Hematopoietic multipotent progenitor cell treated with erythropoietin and hydrocortisone succinate and interleukin-3 and kit ligand, for 15 days (in vitro differentiated cells): ENCODE measurements around the gene MAPK8.

ENCODE experiments used
- DNase-seq: peaks from one replicate; pipeline ENCODE4 v3.0.0-alpha.2; 2015; ENCODE audit warnings: low spot score

The MAPK8 gene

GRCh38 chr10:48450233-48450740, 143.8 kb downstream of the MAPK8 start:
- no peak for DNase-seq

GRCh38 chr10:48450741-48451466, 144.4 kb downstream of the MAPK8 start:
- DNase-seq: no peak

DNA sequence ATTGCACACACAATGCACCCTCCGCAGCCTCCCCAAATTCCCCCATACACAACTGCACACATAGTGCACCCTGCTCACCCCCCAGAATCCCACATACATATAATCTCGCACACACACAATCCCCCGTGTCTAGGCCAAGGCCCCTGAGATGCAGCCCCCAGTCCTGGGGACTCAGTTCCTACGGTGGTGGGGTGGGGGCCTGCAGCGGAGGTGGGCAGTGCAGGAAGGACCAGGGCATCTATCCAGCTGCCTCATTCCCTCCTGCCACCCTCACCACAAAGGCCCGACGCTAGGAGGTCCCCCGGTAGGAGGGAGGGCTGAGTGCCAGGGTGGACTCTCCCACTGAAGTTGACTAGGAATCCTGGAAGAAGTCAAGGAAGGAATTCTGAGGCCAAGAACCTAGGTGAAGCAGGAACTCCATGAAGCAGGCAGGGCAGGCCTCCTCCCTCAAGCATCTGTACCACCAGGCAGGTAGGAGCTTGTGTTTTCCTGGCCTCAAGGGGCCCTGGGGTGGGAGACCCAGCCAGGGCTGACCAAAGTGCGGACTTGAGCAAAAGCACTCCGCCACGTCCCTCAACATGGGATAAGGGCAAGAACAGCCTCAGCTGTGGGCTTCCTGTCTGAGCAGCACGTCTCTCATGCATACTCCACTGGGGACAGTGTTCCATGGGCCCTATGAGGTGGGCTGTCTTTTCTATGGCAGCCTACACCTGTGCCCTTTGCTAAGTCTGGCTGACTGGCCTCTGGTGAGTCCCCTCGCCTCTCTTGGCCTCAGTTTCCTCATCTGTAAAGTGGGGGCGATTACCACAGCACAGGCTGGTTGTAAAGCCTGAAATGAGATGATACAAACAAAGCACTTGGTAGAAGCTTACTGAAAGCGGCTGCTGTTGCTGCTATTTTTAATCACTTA, 145.7 kb downstream of the MAPK8 start:
- no peak for DNase-seq

GRCh38 chr10:48452879-48453412, 146.5 kb downstream of the MAPK8 start:
- DNase-seq: no peak

DNA sequence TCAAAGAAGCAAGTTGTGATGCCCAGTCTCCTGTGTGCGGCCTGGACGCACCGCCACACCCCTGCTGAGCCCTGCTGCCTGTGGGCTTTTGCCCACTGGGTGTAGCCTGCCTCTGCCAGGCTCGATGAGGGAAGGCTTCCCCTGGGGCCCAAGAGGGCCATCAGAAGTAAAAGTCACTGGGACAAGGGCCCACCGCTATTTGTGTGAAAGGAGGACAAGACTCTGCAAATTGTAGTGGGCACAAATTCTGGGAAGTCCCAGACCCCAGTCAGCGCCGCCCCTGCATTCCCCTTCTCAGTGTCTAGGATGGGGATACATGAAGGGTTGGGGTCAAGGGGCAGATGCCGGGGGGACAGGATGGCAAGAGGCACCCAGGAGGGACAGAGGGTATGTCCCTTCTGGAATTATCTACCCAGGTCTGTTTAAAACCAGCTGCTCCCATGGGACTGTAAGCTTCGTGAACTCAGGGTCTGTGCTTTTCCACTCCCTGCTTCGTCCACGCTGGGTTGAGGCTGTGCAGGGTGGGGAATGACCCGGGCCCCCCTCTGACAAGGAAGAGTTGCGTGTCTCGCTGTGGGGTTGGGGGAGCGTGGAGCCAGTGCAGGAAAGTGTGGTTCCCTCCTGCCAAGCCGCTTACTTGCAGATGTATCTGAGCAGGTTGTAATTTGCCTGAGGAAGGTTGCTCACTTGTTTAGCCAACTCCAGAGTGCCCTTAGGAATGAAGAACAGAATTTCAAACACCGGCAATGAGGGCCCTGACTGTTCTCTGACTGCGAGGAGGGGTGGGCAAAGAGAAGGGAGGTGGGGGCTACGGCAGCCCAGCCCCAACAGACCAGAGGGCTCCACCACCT, 147.2 kb downstream of the MAPK8 start:
- DNase-seq: no peak

DNA sequence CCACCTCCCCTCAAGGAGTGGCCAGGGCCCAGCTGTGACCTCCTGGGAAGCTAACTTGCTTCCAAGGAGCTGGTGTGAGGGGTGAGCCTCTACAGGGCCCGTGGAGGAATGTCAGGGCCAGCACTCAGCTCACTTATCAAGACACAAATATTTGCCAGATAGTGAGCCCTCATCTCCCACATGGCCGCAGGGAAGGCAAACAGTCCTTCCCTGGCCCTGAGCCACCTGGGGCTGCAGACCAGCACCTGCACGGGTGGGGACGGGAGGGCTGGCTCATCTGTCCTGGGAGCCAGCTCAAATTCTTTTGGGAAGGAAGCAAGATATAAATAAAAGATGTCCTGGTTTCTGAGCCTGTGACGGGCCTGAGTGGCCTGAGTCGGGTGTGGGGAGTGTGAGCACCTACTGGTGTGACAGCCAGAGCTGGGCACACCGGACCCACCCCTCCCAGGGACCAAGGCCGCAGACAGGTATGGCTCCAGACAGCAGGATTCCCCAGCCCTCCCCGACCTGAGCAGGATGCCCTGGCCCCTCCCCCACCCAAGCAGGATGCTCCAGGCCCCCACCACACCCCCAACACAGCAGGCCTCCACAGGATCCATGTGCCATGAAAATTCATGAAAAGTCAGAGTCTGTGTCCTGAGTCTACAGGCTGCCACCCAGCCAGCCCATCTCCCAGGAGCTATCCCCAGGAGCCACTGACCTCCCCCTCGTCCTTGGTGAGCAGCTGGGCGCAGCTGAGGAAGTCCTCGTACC, 148.0 kb downstream of the MAPK8 start:
- no peak for DNase-seq

DNA sequence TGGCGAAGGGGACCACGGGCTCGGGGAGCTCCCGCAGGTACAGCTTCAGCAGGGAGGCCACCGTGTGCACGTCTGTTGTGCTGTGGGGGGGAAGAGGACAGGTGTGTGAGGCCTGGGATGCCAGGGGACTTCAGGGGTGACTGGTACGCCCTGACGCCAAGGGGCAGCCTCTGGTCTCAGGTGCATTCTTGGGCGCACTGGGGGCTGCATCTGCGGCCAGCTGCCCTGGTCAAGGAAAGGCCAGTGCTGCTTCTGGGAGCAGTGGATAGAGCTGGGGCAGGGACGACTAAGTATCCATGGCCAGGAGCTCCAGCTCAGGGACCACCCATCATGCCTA, 148.5 kb downstream of the MAPK8 start:
- DNase-seq: no peak

GRCh38 chr10:48455392-48456151, 149.1 kb downstream of the MAPK8 start:
- DNase-seq: no peak

- DNase-seq: no peak
Measured at GRCh38 chr10:48456361-48456804, 149.9 kb downstream of the MAPK8 start.

- no peak for DNase-seq
Measured at GRCh38 chr10:48456808-48457761, 150.6 kb downstream of the MAPK8 start.

DNA sequence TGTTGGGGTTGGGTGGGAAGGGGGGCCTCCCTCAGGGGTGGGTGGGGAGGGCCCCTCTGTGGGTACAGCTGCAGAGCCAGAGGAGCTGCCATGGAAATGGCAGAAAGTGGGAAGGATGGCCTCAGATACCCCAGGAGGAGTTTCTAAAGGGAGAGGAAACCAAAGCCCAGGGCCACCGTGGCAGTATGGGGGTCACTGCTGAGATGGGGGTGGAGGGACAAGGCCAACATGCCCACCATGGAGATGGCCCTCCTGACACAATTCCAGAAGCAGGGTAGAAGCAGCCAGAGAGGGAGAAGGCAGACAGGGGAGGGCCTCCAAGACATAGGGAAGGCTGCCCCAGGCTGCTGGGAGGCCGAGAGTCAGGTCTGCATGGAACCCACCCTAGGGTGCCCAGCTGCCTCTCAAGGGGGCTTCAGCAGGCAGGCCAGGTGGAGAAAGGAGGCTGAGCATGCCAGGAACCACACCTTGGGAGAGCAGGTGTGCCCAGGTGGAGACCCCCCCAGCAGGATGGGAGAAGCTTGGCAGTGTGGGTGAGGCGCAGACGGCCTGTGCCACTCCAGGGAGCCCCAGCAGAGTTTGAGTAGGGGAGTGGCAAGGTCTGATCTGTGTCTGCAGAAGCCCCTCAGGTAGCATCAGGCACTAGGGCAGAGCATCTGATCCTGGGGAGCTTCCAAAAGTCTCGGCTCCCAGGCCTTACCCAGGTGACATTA, 151.6 kb downstream of the MAPK8 start:
- DNase-seq: no peak

DNA sequence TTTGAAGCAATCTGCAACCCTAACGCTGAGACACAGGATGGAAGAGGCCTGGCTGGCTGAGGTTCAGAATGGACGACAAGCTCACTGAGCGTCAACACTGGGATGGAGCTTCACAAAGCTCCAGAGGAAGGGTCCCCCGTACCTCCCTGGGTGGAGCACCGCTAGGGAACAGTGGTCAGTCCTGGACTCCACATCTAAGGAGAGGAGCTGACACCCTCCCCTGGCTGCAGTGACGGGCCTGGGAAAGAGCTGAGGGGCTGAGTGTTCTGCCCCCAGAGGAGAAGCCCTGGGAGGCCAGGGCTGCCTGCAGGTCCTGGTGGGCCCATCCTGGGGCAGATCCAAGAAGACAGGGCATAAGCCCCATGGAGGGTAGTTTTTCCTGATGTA, 152.2 kb downstream of the MAPK8 start:
- DNase-seq: no peak

- no peak for DNase-seq
Measured at GRCh38 chr10:48459270-48460150, 153.0 kb downstream of the MAPK8 start.

DNA sequence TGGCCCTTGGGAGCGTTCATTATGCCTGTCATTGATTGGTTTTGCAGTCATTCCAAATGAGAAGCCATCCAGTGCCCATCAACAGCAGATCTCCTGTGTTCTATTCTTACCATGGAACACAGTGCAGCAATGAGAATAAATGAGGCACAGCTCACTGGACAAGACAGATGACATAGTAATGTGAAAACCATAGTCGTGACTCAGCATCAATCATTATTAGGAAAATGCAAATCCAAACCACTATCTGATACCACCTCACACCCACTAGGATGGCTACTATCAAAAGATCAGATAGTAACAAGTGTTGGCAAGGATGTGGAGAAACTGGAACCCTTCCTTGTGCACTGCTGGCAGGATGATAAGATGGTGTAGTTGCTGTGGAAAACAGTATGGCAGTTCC, 153.7 kb downstream of the MAPK8 start:
- DNase-seq: no peak

- DNase-seq: no peak
Measured at GRCh38 chr10:48461623-48462481, 155.4 kb downstream of the MAPK8 start.

DNA sequence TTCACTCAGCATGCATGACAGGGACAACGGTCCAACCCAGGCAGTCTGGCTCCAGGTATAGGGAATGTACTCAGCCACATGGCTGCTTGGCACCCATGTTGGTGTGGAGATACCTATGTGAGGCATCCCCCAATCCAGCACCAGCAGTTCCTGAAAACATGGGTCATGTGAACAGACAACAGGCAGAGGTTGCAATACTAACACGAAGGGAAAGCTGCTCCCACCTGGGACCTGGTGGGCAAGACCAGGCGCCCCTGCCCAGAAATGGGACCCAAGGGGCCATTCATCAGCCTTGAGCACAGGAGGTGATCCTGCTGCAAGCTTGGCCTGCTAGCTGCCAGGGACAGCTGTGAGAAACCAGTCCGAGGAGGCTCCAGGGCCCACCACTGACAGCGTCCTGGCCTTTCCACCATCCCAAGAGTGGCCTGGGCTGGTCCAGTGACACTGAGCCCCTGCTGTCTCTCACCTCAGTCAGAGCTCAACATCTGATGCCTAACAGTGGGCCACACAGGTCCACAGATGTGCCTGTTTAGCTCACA, 156.1 kb downstream of the MAPK8 start:
- DNase-seq: no peak
